Renal cortical epithelial cell (primary cell): ENCODE measurements around the gene SPHK2. TPM values are rescaled to one million over a fixed set of nuclear protein-coding genes. Genes with fewer than 3 reads are reported as not detected.
"Not testable (repeated sequence)": the region's sequence is repeated elsewhere in the genome, so short reads cannot be mapped to it uniquely, and the experiment has no call there.

Source experiments
- DNase-seq: peaks from one replicate; pipeline ENCODE4 v3.0.0-alpha.2; 2011; ENCODE audit warnings: low read depth
- total RNA-seq: library from RNA; depleted of rRNA; stranded (reverse); fragments of >200 nt; gene quantifications from 2 replicates; pipeline ENCODE4 v1.2.3, GENCODE V29; 2014

SPHK2 gene
- total RNA-seq, 1 donor from 2014 or later: 9.1 TPM

DNA sequence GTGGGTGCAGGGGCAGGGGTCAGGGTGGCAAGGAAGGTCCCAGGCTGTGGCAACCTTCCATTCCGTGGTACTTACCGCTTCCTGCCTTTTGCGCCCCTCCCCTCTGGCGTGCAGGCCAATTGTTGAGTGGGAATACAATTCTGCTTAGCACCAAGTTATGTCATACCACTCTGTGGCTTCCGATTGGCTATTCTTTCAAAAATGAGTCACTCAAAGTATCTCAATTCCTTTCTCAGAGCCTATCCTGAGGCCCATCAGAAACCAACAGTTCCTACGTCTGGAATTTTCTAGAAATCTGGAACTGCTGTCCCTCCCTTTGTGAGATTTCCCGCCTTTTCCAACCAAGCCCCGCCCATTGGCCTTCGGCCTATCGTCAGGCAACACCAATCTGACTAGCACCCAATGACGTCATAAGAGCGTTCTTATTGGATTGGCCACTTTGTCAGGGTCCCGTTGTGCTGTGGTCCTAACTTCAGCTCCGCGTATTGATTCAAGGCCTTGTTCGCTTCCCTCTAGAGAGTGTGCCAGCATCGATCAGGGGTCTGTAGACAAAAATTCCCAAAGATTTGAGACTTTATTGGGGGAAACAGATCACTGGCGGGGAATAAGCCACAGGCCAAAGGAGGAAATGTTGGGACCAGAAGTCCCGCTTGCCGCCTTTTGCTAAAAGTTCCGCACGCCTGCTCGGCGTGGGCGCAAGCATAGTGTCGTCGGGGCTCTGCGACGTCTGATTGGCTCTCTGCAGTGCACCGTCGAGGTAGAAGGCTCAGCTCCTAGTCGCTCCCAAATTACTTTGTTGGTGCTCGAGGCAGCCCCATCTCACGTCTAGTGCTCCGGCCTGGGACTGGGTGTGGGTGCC, 41.8 kb downstream of the SPHK2 start:
- peak; percentile 89 for DNase-seq

DNA sequence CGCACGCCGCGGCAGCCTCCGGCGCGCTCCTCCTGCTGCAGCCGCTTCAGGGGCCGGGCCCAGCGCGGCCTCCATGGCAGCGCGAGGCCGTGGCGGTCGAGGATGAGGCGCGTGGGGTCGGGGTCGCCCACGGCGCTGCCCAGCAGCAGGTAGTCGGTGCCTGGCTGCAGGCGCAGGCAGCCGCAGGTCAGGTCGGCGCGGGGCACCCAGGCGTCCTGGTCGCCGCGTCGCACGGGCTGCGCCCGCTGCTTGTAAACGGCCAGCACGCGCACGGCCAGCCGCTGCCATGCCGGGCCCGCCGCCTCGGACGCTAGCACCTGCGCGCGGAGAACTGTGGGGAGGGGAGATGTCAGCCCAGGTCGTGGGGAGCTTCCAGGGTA, 42.4 kb downstream of the SPHK2 start:
- DNase-seq: no peak

DNA sequence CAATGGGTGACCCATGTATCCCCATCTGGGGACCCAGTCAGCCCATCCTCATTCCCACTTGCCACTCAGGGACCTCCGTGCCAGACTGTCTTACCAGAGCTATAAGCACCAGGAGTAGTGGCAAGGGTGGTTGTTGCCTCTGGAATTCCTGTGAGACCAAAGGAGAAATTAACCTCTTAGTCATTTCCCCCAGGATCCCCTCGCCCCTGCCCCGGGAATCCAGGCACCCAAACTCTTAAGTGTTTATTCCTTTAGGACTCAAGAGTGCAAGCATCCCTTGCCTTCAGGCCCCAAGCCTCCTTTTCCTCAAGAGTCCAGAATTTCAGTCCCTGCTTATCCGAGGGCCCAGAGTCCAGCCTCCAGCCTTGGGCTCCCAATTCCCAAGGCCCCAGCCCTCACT, 44.4 kb downstream of the SPHK2 start:
- DNase-seq: no peak

DNA sequence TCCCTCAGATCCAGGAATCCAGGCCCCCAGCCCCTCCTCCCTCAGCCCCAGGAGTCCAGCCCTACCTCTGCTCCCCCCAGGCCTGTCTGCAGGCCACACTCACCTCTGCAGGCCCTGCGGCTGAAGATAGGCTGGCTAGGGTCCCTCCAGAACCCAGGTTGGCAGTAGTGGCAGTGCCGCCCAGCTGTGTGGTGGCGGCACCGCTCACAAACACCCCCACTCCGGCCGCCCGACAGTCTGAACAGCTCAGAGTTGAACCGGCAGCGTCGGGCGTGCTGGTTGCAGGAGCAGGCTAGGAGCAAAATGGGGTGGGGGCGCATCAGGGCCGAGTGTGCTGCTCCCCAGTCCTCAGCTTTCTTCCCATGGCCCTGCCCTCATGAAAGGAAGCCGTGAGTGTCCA, 45.2 kb downstream of the SPHK2 start:
- DNase-seq: no peak

DNA sequence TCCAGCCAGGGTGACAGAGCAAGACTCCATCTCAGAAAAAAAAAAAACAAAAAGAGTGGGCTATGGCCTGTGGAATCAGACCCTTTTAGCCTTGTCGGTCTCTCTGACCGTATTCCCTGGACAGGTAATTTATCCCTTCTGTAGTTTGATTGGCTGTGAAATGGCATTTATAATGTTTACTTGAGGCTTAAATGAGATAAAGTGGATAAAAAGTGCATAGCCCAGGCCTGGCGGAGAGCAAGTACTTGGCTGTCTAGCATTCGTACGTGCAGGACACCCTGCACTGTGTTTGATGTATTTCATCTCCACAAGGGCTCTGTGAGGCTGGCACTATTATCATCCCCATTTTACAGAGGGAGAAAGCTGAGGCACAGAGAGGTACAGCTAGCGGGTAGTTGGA, 46.5 kb downstream of the SPHK2 start:
- DNase-seq: no peak

DNA sequence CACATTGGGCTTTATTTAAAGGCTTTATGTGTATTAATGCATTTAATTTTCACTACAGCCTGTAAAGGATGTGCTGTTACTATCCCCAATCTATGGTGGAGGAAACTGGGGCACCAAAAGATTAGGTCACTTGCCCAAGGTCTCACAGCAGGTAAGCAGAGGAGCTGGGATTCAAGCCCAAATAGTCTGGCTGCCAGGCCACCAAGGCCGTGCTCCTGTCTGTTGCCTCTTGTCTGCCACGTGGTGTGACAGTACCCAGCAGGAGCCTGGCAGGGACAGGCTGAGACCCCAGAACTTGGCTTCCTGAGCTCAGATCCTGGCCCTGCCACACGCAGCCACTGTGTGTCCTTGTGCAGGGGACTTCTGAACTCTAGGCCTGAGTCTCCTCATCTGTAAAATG, 49.0 kb downstream of the SPHK2 start:
- DNase-seq: no peak

DNA sequence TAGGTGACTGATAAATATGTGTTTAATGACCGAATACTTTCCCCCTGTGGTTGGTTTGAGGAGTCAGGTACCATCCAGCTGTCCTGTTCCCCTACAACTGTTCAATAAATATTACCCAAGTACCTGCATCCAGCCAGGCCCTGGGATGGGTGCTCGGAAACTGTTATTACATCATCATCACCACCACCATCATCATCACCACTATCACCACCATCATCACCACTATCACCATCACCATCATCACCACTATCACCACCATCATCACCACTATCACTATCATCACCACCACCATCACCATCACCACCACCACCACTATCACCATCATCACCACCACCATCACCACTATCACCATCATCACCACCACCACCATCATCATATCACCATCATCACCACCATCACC, 49.5 kb downstream of the SPHK2 start:
- DNase-seq: no peak

DNA sequence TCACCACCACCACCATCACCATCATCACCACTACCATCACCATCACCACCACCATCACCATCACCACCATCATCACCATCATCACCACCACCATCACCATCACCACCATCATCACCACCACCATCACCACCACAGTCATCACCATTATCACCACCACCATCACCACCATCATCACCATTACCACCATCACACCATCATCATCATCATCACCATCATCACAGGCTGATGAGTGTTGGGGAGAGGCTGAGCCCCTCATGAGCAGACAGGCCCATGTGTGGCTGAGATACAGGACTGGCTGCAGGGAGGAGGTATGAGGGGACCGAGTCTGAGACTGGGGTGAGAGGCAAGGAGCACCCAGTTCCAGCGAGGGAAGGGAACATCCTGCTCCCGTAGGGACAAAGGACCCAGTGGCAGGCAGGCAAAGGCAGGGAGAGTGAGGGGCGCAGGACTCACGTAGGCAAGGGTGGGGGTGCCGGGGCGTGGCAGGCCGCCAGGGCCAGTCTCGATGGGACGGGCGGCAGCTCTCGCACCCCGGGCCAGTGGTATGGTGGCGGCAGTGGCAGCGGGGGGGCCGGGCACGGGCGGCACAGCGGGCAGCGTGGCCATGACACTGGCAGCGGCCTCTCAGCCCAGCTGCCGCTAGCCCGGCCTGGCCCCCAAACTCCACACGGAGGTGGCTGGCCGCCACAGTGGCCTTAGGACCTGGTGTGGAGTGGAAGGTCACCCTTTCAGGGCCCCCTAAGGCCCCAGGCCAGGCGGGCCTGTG, 50.8 kb downstream of the SPHK2 start:
- DNase-seq: no peak

DNA sequence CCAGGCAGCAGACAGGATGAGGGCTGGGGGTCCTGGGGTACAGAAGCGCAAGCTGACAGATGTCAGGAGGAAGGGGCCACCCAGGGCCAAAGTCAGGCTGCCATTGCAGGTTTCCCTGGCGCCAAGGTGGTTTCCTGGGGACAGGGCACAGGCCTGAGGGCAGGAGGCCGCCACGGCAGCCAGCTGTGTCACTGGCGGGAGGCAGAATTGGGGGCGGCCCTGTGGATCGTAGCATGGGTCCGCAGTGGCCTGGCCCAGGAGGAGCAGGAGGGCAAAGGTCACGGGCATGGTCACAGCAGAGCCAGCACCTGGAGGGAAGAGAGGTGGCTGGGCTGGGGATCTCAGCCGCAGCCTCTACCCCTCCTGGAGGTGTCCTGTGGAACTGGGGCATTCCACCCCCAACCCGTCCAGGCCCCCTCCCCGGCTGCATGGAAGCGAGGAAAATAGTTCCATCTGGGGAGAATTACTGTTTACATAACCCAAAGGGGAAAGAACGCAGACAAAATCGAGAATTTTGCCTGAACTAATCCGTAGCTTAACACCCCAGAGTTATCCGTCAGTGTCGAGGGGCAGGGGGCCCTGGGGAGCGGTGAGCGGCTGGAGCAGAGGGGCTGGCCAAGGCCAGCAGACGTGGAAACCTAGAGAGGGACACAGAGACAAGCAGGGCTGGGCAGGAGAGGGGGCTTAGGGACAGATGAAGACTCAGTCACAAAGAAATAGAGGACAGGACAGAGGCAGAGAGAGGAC, 51.6 kb downstream of the SPHK2 start:
- DNase-seq: no peak

DNA sequence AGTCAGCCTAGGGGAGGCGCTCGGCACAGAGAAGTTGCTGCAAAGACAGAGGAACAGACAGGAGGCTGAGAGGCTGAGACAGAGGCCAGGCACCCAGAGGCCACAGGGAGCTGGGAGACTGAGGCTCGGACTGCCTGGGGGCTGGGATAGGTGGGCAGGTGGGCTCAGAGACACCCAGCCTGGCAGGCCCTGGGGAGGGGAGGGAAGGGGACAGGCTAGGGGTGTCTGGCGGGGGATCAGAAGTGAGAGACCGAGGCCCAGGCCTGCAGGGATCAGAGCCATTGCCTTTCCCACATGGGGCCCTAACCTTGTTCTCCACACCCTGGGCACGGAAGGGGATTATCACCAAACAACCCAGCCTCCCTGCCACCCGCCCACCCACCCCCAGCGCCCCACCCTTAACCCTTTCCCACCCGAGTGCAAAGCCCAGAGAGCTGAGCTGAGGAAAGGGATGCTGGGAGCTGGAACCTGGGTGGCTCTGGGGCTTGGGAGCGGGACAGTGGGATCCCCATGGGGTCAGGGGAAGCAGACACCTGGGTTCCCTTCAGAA, 52.2 kb downstream of the SPHK2 start:
- DNase-seq: no peak

DNA sequence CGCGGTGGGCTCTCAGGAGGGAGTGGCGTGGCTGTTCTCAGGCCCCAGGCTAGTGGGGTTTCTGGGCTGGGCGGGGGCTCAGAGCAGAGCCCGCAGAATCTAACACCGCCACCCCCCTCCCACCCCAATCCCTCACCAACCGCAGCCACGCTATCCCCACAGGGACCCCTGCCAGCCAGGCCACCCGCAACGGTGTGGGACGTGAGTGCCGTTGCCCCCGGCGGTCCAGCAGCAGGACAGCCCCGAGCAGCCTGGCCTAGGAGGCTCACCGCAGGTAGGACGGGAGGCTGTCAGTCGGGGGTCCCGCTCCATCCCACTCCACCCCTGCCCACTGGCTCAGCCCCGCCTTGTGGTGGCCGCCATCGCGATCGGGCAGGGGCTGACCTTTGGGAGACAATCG, 53.7 kb downstream of the SPHK2 start, which contains the start of gene NTN5:
TSS of gene NTN5 (minus strand) at position 24 of the 400 bp plus-strand sequence. CDS start 2,031 bp downstream, outside the sequence.
- DNase-seq: no peak

DNA sequence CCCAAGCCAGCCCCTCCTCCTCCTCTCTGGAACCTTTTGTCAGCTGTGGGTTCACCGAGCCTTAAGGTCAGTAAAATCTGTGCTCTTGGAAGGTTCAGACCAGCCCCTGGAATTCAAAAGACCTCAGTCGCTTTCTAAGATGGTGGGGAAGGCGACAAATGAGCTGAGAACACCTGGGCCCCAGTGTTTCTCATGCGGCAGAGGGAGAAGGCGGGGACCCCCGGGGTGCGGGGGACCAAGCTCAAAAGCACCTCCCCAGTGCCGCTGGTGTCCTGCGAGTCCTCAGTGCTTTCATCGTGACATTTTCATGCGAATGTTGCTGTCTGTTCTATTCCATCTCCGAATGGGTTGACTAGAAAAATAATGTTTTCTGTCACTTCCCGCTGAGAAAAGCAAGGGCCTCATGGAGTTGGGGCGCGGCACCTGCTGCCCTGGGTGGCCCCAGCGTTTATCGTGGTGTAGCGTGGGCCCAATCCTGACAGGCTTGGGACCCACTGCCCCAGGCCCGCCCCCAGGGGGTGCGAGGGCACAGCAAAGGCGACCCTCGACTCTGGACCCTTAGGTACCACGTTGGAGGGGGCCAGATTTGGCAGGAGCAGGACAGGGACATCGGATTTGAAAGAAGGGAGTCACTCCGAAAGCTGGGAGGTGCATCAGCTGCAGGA, 54.3 kb downstream of the SPHK2 start:
- DNase-seq: no peak

DNA sequence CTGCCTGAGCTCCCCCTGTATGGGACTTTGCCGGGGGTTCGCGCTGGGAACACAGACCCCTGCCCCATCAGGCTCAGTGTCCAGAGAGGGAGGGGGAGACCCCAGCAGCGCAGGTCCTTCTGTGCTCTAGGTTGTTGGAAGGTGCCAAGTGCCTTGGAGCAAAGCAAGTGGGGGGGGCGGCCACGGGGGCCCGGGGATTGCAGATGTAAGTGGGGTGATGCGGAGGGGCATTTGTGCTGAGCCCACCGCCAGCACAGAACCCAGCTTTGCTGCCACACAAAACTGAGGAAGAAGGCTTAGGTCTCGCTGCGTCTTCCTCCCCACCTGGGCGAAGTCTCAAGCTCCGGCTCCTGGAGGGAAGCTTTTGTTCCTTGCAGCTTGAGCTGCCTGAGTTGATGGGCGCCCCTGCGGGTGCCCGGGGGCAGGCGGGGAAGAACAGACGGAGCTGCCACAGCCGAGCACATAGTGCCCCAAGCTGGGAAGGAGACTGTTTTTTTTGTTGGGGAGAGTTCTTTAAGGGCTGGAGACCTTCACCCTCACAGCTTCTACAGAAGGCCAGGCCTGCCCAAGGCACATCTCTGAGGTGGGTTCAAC, 55.0 kb downstream of the SPHK2 start:
- DNase-seq: no peak

DNA sequence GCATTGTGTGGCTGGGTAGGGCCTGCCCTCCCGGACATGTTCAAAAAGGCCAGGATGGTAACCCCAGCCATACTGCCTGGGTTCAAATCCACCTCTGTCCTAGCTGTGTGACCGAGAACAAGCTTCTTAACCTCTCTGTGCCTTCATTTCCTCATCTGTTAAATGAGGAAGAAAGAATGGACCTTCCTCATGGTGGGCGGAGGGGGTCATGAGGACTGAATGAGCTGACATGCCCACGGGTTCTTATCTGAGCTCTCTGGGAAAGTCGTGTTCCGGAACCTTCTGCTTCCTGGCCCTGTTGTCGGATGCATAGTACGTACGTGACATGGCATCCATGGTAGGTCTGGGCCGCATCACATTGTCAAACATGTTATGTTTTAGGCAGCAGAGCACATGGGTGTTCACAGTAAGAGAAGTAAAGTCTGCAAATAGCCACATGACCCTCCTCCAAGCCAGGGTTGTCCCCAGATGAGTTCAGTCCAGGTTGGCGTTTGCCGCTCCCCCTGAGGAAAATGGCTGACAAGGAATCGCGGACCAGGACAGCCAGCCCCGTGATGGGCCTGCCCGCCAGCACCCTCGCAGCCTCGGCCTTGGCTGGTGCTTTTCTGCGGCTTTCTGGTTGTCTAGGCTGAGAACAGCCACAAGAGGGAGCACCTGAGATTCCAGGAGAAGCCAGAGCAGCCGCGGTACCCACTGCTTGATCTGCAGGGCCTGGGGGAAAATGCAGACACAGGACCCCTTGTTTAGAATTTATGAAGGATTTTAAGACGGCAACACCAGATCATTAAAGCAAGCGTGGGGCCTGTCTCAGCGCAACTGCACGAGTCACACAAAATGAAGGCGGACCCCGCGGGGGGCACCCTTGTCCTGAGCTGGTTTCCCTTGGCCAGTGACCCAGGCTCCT, 55.9 kb downstream of the SPHK2 start:
- DNase-seq: peak; percentile 58

DNA sequence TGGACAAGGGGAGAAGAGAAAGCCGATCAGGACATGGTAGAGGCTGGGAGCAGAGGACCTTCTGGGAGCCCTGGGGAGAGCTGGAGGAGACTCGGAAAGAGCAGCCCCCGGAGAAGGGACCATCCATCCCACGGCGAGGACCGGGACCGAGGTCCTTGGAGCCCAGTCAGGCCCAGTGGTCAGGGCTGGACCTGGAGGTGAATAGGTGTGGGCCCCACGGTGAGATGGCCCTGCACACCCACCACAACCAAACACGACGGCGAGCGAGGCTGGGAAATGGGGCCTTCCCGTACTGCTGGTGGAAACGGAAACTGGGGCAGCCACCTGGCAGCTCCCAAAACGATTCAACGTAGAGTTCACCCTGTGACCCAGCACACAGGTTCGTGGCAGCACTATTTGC, 57.2 kb downstream of the SPHK2 start:
- DNase-seq: no peak

DNA sequence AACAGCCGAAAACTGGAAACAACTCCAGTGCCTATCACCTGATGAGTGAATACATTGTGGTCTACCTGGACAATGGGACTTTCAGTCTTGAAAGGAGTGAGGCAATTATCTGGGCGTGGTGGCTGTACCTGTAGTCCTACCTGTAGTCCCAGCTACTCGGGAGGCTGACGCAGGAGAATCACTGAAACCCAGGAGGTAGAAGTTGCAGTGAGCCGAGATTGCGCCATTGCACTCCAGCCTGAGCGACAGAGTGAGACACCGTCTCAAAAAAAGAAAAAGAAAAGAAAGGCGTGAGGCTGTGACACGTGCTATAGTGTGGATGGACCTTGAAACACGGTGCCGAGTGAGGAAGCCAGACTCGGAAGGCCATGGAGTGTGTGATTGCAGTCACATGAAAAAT, 57.6 kb downstream of the SPHK2 start:
- DNase-seq: no peak

DNA sequence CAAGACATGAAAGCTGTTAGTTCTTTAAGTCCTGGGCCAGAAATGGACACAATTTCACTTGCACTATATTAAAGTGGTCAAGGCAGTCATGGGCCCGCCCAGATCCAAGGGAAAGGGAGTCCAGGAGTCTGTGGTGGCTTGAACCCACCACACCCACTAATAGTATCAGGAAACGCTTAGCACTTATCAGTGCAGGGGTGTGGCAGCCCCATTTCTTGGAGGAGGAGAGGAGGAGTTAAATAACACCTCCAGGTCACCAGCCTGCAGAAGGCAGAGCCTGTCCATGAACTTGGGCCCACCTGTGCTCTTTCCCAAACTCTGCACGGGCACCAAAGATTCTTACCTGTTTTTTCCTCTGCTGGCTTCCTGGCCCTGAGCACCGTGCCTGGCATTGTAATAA, 58.9 kb downstream of the SPHK2 start:
- no peak for DNase-seq

DNA sequence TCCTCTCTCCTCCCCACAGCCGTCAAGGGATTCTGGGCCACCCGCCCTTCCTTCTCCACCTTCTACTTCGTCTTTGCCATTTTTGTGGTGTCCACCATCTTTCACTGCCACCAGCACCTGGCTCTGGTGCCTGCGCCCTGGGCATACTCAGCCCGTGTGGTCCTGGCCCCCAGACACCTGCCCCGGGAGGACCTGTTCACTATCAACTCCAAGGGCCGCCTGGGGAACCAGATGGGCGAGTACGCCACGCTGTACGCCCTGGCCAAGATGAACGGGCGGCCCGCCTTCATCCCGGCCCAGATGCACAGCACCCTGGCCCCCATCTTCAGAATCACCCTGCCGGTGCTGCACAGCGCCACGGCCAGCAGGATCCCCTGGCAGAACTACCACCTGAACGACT, 60.7 kb downstream of the SPHK2 start:
- DNase-seq: not testable (repeated sequence)
